CD14-positive monocyte (primary cell): ENCODE measurements around the gene TLCD3A. TPM values are rescaled to one million over a fixed set of nuclear protein-coding genes. Genes with fewer than 3 reads are reported as not detected.
A peak's percentile ranks its signal among the peaks of the same experiment; 100 is the strongest.

Source experiments
- DNase-seq, 3 donors: peaks; one replicate each; pipeline ENCODE4 v3.0.0-alpha.2; 2011 to 2022
- H2AFZ ChIP-seq: 2 replicates; pipeline ENCODE4 v1.6.0; 2012; ENCODE audit warnings: mild to moderate bottlenecking, low read depth, low read length, inconsistent platforms; ENCODE audit not compliant: insufficient read depth, poor library complexity, severe bottlenecking
- H3K27ac ChIP-seq, 2 donors: 1 replicate in 1 of 2; 2 replicates in 1 of 2; pipeline ENCODE4 v1.5.1; 2012 to 2013; ENCODE audit warnings: low read length in 2 of 2, control low read depth in 1 of 2, inconsistent platforms in 1 of 2, low read depth in 1 of 2, mild to moderate bottlenecking in 1 of 2
- H3K27me3 ChIP-seq, 2 donors: one replicate each; pipeline versions ENCODE4 v1.6.0 to v1.6.1; 2011 to 2013; ENCODE audit warnings: low read length in 2 of 2; ENCODE audit not compliant: control insufficient read depth in 2 of 2, insufficient read depth in 2 of 2
- H3K36me3 ChIP-seq, 2 donors: replicated peaks in 1 of 2; 1 replicate in 1 of 2; 2 replicates in 1 of 2; pipeline versions ENCODE4 v1.5.1 to v1.6.1; 2012 to 2013; ENCODE audit warnings: low read length in 2 of 2, control low read depth in 1 of 2, inconsistent platforms in 1 of 2, mild to moderate bottlenecking in 1 of 2; ENCODE audit not compliant: insufficient read depth in 2 of 2, control insufficient read depth in 1 of 2
- H3K4me1 ChIP-seq, 2 donors: 1 replicate in 1 of 2; 2 replicates in 1 of 2; pipeline versions ENCODE4 v1.5.1 to v1.6.1; 2012 to 2013; ENCODE audit warnings: low read length in 2 of 2, control low read depth in 1 of 2, inconsistent platforms in 1 of 2, mild to moderate bottlenecking in 1 of 2, moderate library complexity in 1 of 2; ENCODE audit not compliant: insufficient read depth in 2 of 2, control insufficient read depth in 1 of 2
- H3K4me2 ChIP-seq: replicated peaks from 2 replicates; pipeline ENCODE3; 2012; ENCODE audit warnings: low read length, moderate library complexity, mild to moderate bottlenecking; ENCODE audit not compliant: poor library complexity, severe bottlenecking; ENCODE audit errors: extremely low read depth
- H3K4me3 ChIP-seq, 3 experiments: fragments of 200-600 bp in 1 of 3; sonication (generic) in 1 of 3; replicated peaks in 1 of 3; 1 replicate in 2 of 3; 2 replicates in 1 of 3; pipeline ENCODE4 v1.5.1; 2011 to 2013; ENCODE audit warnings: low read length in 3 of 3, mild to moderate bottlenecking in 3 of 3, control low read depth in 2 of 3, low read depth in 2 of 3, inconsistent platforms in 1 of 3, moderate library complexity in 1 of 3
- H3K79me2 ChIP-seq: 2 replicates; pipeline ENCODE4 v1.6.0; 2012; ENCODE audit warnings: mild to moderate bottlenecking, control low read depth, inconsistent platforms, low read length, moderate library complexity; ENCODE audit not compliant: insufficient read depth
- H3K9ac ChIP-seq: 2 replicates; pipeline ENCODE4 v1.6.0; 2017; ENCODE audit warnings: low read length, mild to moderate bottlenecking; ENCODE audit not compliant: insufficient read depth, poor library complexity, severe bottlenecking
- H3K9me3 ChIP-seq, 2 donors: replicated peaks in 1 of 2; 1 replicate in 1 of 2; 2 replicates in 1 of 2; pipeline versions ENCODE4 v1.5.1 to v1.6.1; 2012 to 2013; ENCODE audit warnings: low read length in 2 of 2, control low read depth in 1 of 2; ENCODE audit not compliant: control insufficient read depth in 1 of 2, insufficient read depth in 1 of 2
- H4K20me1 ChIP-seq: 2 replicates; pipeline ENCODE4 v1.6.0; 2012; ENCODE audit warnings: mild to moderate bottlenecking, low read length, control low read depth, moderate library complexity; ENCODE audit not compliant: insufficient read depth
- H3K27ac Mint-ChIP-seq, 7 donors: one replicate each; pipeline ENCODE4 v1.8.0; 2020; ENCODE audit warnings: mild to moderate bottlenecking in 7 of 7, mixed read lengths in 7 of 7, moderate library complexity in 6 of 7, inconsistent platforms in 2 of 7
- H3K27me3 Mint-ChIP-seq, 3 donors: one replicate each; pipeline ENCODE4 v1.8.0; 2021 to 2022; ENCODE audit warnings: low read depth in 3 of 3, mild to moderate bottlenecking in 3 of 3, mixed read lengths in 3 of 3, moderate library complexity in 3 of 3, inconsistent platforms in 1 of 3
- H3K36me3 Mint-ChIP-seq, 2 donors: one replicate each; pipeline ENCODE4 v1.8.0; 2020; ENCODE audit warnings: mixed read lengths in 2 of 2, inconsistent platforms in 1 of 2, mild to moderate bottlenecking in 1 of 2
- H3K4me1 Mint-ChIP-seq: one replicate; pipeline ENCODE4 v1.8.0; 2020; ENCODE audit warnings: mild to moderate bottlenecking, mixed read lengths
- H3K4me3 Mint-ChIP-seq, 2 donors: one replicate each; pipeline ENCODE4 v1.8.0; 2020; ENCODE audit warnings: mild to moderate bottlenecking in 2 of 2, mixed read lengths in 2 of 2, moderate library complexity in 1 of 2
- H3K9me3 Mint-ChIP-seq, 7 donors: one replicate each; pipeline ENCODE4 v1.8.0; 2020 to 2022; ENCODE audit warnings: mixed read lengths in 7 of 7, mild to moderate bottlenecking in 6 of 7, moderate library complexity in 6 of 7, inconsistent platforms in 2 of 7
- CTCF ChIP-seq: fragments of 200-600 bp; IDR thresholded peaks from one replicate; pipeline ENCODE4 v1.8.0; 2022; ENCODE audit warnings: antibody characterized with exemption, mild to moderate bottlenecking
- WGBS: methylation state at CpG from one replicate; pipeline ENCODE4 v1.1.5; 2013; ENCODE audit warnings: missing lambda C conversion rate; ENCODE audit not compliant: insufficient coverage; 5-methylcytosine and 5-hydroxymethylcytosine counted together
- intact Hi-C, 2 donors: fragments of 100-400 bp; cut with micrococcal nuclease; formaldehyde crosslinking; loops; one replicate each; pipeline versions ENCODE4 v1.15.0 to v1.15.1; 2023
- polyA plus RNA-seq, 3 donors: library from polyadenylated mRNA; depleted of rRNA in 1 of 3; unstranded in 2 of 3; stranded (reverse) in 1 of 3; fragments of 300-500 nt in 2 of 3; fragments of >200 nt in 1 of 3; fragmentation: Illumina TruSeq in 2 of 3; gene quantifications; 1 replicate in 2 of 3; 2 replicates in 1 of 3; pipeline ENCODE4 v1.2.3, GENCODE V29; 2012 to 2021

The TLCD3A gene
- polyA plus RNA-seq, 3 donors = 0.09 to 1.8 (median 0.13) TPM

GRCh38 chr17:750431-751037 is 18.1 kb downstream of the TLCD3A start:
- Mint-ChIP-seq H3K27ac (peak overlapping the region in 4 of 7 donors; percentile 1 to 92 (median 38)), H3K27me3 (peaks cover 0 to 7% (median 2%) of the 10 kb centered on the region in 3 donors), H3K4me1 (peaks cover 29% of the 10 kb centered on the region), H3K4me3 (peak overlapping the region; percentile 13 to 98), H3K36me3 (peaks cover 32 to 34% of the 10 kb centered on the region in 2 donors), H3K9me3 (peaks cover 0 to 3% (median 0%) of the 10 kb centered on the region in 7 donors)
- Histone ChIP-seq H3K4me1 (peaks cover 19 to 26% of the 10 kb centered on the region in 2 donors), H3K9ac (peak overlapping the region; percentile 89), H3K27me3 (no peaks in the 10 kb centered on the region), H3K79me2 (peaks cover 43% of the 10 kb centered on the region), H3K27ac (no peak overlapping the region), H3K4me2 (peak overlapping the region; percentile 98), H3K36me3 (peaks cover 26 to 30% of the 10 kb centered on the region in 2 donors), H3K4me3 (peak overlapping the region in 1 of 3 experiments; percentile 87), H2AFZ (peak overlapping the region; percentile 99), H3K9me3 (no peaks in the 10 kb centered on the region), H4K20me1 (peaks cover 5% of the 10 kb centered on the region)
- 83% methylated on average over 4 of the region's 8 CpGs for WGBS
- DNase-seq = no peak
- intact Hi-C loops = loop anchor here (5.0 kb wide), 2 partner anchors 33 to 603 kb away; no protein-coding TSS in a partner anchor
- TF ChIP-seq CTCF = no peak

- peaks cover 5% of the 10 kb centered on the region for H4K20me1 ChIP-seq
- peak overlapping the region; percentile 50 to 84 for H3K27ac ChIP-seq
- DNase-seq = peak; percentile 64 to 74 (median 66)
- Mint-ChIP-seq H3K4me3 (peak overlapping the region; percentile 94 to 98), H3K27me3 (peaks cover 0 to 7% (median 2%) of the 10 kb centered on the region in 3 donors), H3K4me1 (peaks cover 29% of the 10 kb centered on the region), H3K9me3 (peaks cover 0 to 3% (median 0%) of the 10 kb centered on the region in 7 donors), H3K36me3 (peaks cover 27 to 29% of the 10 kb centered on the region in 2 donors), H3K27ac (peak overlapping the region; percentile 89 to 97 (median 94))
- H3K4me1 ChIP-seq = peaks cover 19 to 26% of the 10 kb centered on the region in 2 donors
- H3K79me2 ChIP-seq = peaks cover 43% of the 10 kb centered on the region
- intact Hi-C loops = loop anchor here (5.0 kb wide), 2 partner anchors 34 to 604 kb away; no protein-coding TSS in a partner anchor
- WGBS = under 1% methylated on average over 46 of the region's 49 CpGs
- H3K4me3 ChIP-seq = peak overlapping the region; percentile 36 to 87 (median 62)
- H3K9ac ChIP-seq = peak overlapping the region; percentile 89
- no peaks in the 10 kb centered on the region for H3K9me3 ChIP-seq
- peak overlapping the region; percentile 99 for H2AFZ ChIP-seq
- no peak for TF ChIP-seq CTCF
- H3K4me2 ChIP-seq = peak overlapping the region; percentile 98
- peaks cover 17 to 24% of the 10 kb centered on the region in 2 donors for H3K36me3 ChIP-seq
- no peaks in the 10 kb centered on the region for H3K27me3 ChIP-seq
Observed at GRCh38 chr17:751269-752001, 19.0 kb downstream of the TLCD3A start.
